Measurements from ENCODE around the gene CYCS.

DNA sequence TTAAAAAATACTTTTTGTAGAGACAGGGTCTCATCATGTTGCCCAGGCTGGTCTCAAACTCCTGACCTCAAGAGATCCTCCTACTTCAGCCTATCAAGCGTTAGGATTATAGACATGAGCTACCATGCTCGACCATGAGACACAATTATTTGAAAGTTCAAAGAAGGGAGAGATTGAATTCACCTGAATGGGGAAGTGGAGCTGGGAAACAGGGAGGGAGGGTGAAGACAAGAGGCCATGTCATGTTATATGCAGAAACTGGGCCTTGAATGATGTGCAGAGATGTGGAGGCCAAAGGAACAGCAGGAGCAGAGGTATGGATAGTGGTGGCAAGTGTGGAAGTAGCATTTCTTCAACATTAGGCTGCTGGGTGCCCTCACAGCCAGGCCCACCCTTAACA lies 18.7 kb upstream of the CYCS start:
- TF ChIP-seq, protein P1, sequence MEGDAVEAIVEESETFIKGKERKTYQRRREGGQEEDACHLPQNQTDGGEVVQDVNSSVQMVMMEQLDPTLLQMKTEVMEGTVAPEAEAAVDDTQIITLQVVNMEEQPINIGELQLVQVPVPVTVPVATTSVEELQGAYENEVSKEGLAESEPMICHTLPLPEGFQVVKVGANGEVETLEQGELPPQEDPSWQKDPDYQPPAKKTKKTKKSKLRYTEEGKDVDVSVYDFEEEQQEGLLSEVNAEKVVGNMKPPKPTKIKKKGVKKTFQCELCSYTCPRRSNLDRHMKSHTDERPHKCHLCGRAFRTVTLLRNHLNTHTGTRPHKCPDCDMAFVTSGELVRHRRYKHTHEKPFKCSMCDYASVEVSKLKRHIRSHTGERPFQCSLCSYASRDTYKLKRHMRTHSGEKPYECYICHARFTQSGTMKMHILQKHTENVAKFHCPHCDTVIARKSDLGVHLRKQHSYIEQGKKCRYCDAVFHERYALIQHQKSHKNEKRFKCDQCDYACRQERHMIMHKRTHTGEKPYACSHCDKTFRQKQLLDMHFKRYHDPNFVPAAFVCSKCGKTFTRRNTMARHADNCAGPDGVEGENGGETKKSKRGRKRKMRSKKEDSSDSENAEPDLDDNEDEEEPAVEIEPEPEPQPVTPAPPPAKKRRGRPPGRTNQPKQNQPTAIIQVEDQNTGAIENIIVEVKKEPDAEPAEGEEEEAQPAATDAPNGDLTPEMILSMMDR (IDR thresholded peaks at IDR 0.05), result no peak
- no peak for TF ChIP-seq POLR2A (IDR thresholded peaks at IDR 0.05)

All from Peyer's patch (tissue), 4 donors.